ENCODE results near the gene POLD4.
A peak's percentile ranks its signal among the peaks of the same experiment; 100 is the strongest.

POLD4 gene

GRCh38 chr11:67365736-67366444 lies 12.5 kb upstream of the POLD4 start:
- no peak overlapping the region for H3K27ac ChIP-seq
- H3K27me3 ChIP-seq (ENCODE audit: insufficient read depth, low read depth, severe bottlenecking), result no peaks in the 10 kb centered on the region
- H3K36me3 ChIP-seq, result no peaks in the 10 kb centered on the region
- no peak overlapping the region for H3K4me3 ChIP-seq (ENCODE audit: low read depth, low read length)
- TF ChIP-seq CTCF (IDR thresholded peaks at IDR 0.05; ENCODE audit: low read depth, low read length), result no peak
- no peaks in the 10 kb centered on the region for H3K9me3 ChIP-seq (ENCODE audit: severe bottlenecking)
- no peak for DNase-seq

GRCh38 chr11:67364783-67365722 lies 11.7 kb upstream of the POLD4 start:
- Histone ChIP-seq H3K27me3 (ENCODE audit: insufficient read depth, low read depth, severe bottlenecking) (no peaks in the 10 kb centered on the region), H3K9me3 (ENCODE audit: severe bottlenecking) (no peaks in the 10 kb centered on the region), H3K4me3 (ENCODE audit: low read depth, low read length) (no peak overlapping the region), H3K36me3 (no peaks in the 10 kb centered on the region), H3K27ac (no peak overlapping the region)
- no peak for DNase-seq
- TF ChIP-seq CTCF (IDR thresholded peaks at IDR 0.05; ENCODE audit: low read depth, low read length), result no peak

GRCh38 chr11:67364169-67364568 lies 10.8 kb upstream of the POLD4 start:
- no peak for TF ChIP-seq CTCF (IDR thresholded peaks at IDR 0.05; ENCODE audit: low read depth, low read length)
- Histone ChIP-seq H3K9me3 (ENCODE audit: severe bottlenecking) (no peaks in the 10 kb centered on the region), H3K27me3 (ENCODE audit: insufficient read depth, low read depth, severe bottlenecking) (no peaks in the 10 kb centered on the region), H3K36me3 (no peaks in the 10 kb centered on the region), H3K4me3 (ENCODE audit: low read depth, low read length) (no peak overlapping the region), H3K27ac (no peak overlapping the region)
- DNase-seq, result no peak

GRCh38 chr11:67357831-67358670 lies 4.7 kb upstream of the POLD4 start:
- H3K27ac ChIP-seq, result no peak overlapping the region
- H3K4me3 ChIP-seq (ENCODE audit: low read depth, low read length), result no peak overlapping the region
- H3K9me3 ChIP-seq (ENCODE audit: severe bottlenecking), result no peaks in the 10 kb centered on the region
- no peak for TF ChIP-seq CTCF (IDR thresholded peaks at IDR 0.05; ENCODE audit: low read depth, low read length)
- no peak for DNase-seq
- H3K36me3 ChIP-seq, result no peaks in the 10 kb centered on the region
- H3K27me3 ChIP-seq (ENCODE audit: insufficient read depth, low read depth, severe bottlenecking), result no peaks in the 10 kb centered on the region

- Histone ChIP-seq H3K36me3 (no peaks in the 10 kb centered on the region), H3K9me3 (ENCODE audit: severe bottlenecking) (no peaks in the 10 kb centered on the region), H3K27ac (peak overlapping the region; percentile 85), H3K4me3 (ENCODE audit: low read depth, low read length) (no peak overlapping the region), H3K27me3 (ENCODE audit: insufficient read depth, low read depth, severe bottlenecking) (no peaks in the 10 kb centered on the region)
- peak; percentile 86 for TF ChIP-seq CTCF (IDR thresholded peaks at IDR 0.05; ENCODE audit: low read depth, low read length)
- DNase-seq, result peak; percentile 78
These were observed 3.7 kb upstream of the POLD4 start for GRCh38 chr11:67356864-67357561.

Measured in WERI-Rb-1 (cell line).